ENCODE measurements around the gene CYP46A1. TPM values are rescaled to one million over a fixed set of nuclear protein-coding genes. Genes with fewer than 3 reads are reported as not detected.

CYP46A1 gene
- total and polyA plus RNA-seq, 2 experiments from 2014 or later = 0.47 to 1.7 TPM

DNA sequence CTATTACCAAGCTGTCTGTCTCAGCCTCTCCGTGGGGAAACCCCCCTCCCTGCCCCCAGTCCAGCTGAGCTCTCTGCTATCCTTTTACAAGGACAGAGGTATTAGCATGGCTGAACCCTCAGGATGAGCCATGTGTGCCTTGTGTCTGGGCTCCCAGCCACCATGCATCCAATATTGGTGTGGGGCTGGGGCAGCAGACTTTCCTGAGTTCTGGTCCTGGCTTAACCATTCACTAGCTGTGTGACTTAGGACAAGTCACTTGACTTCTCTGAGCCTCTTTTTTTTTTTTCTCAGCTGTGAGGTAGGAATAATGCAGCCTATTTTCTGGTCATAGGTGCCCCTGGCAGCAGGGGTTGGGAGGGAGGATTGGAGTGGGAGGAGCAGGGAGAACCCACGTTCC lies 17.1 kb upstream of the CYP46A1 start:
- H3K9me2 ChIP-seq (replicated peaks; ENCODE audit: insufficient read depth) = no peaks in the 10 kb centered on the region
- no peak overlapping the region for H3K4me3 ChIP-seq
- no peak for DNase-seq (ENCODE audit: low spot score)
- no peak overlapping the region for H3K4me2 ChIP-seq
- no peaks in the 10 kb centered on the region for H3K36me3 ChIP-seq (replicated peaks; ENCODE audit: insufficient read depth, low read depth)
- H3K9me3 ChIP-seq (ENCODE audit: low read depth) = no peaks in the 10 kb centered on the region
- H3K27me3 ChIP-seq = no peaks in the 10 kb centered on the region
- H3K27ac ChIP-seq = no peak overlapping the region
- H4K20me1 ChIP-seq (ENCODE audit: insufficient read depth, poor library complexity, severe bottlenecking) = no peaks in the 10 kb centered on the region
- WGBS (ENCODE audit: low lambda C conversion rate, missing lambda C conversion rate) = 71% methylated on average over 2 of the region's 2 CpGs
- no peak for TF ChIP-seq EZH2phosphoT487 (IDR thresholded peaks at IDR 0.05; ENCODE audit: low read depth, severe bottlenecking, unreplicated experiment)
- TF ChIP-seq, protein P1, sequence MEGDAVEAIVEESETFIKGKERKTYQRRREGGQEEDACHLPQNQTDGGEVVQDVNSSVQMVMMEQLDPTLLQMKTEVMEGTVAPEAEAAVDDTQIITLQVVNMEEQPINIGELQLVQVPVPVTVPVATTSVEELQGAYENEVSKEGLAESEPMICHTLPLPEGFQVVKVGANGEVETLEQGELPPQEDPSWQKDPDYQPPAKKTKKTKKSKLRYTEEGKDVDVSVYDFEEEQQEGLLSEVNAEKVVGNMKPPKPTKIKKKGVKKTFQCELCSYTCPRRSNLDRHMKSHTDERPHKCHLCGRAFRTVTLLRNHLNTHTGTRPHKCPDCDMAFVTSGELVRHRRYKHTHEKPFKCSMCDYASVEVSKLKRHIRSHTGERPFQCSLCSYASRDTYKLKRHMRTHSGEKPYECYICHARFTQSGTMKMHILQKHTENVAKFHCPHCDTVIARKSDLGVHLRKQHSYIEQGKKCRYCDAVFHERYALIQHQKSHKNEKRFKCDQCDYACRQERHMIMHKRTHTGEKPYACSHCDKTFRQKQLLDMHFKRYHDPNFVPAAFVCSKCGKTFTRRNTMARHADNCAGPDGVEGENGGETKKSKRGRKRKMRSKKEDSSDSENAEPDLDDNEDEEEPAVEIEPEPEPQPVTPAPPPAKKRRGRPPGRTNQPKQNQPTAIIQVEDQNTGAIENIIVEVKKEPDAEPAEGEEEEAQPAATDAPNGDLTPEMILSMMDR (IDR thresholded peaks at IDR 0.05; ENCODE audit: poor library complexity) = no peak
- TF ChIP-seq EZH2 (IDR thresholded peaks at IDR 0.05; ENCODE audit: borderline replicate concordance) = no peak
- H3K4me1 ChIP-seq (ENCODE audit: insufficient read depth) = peaks cover 24% of the 10 kb centered on the region
- H3K79me2 ChIP-seq = no peaks in the 10 kb centered on the region
- no peak overlapping the region for H2AFZ ChIP-seq

DNA sequence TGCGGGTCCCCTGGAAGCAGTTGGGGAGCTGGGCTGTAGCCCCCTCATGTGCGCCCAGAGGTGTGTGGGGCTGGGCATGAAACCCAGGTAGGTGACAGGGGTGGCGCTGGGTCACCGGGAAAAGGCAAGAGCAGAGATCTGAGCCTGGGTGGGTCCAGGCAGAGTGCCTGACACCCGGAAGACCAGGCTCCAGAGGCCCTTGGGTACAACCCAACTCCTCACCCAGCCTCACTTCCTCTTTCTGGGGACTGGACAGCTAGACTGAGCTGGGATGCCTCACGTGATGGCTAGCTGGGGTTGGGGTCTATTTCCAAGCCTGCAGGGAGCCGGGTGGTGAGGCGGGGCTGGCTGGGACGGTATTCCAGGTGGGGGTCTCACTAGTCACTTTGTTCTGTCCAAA lies 16.3 kb upstream of the CYP46A1 start:
- DNase-seq (ENCODE audit: low spot score) = no peak
- H3K4me3 ChIP-seq = no peak overlapping the region
- no peaks in the 10 kb centered on the region for H3K9me2 ChIP-seq (replicated peaks; ENCODE audit: insufficient read depth)
- no peak for TF ChIP-seq EZH2phosphoT487 (IDR thresholded peaks at IDR 0.05; ENCODE audit: low read depth, severe bottlenecking, unreplicated experiment)
- TF ChIP-seq EZH2 (IDR thresholded peaks at IDR 0.05; ENCODE audit: borderline replicate concordance) = no peak
- TF ChIP-seq, protein P1 (IDR thresholded peaks at IDR 0.05; ENCODE audit: poor library complexity) = no peak
- WGBS (ENCODE audit: low lambda C conversion rate, missing lambda C conversion rate) = 96% methylated on average over 9 of the region's 9 CpGs
- no peak overlapping the region for H3K27ac ChIP-seq
- H3K9me3 ChIP-seq (ENCODE audit: low read depth) = no peaks in the 10 kb centered on the region
- H3K27me3 ChIP-seq = no peaks in the 10 kb centered on the region
- no peaks in the 10 kb centered on the region for H4K20me1 ChIP-seq (ENCODE audit: insufficient read depth, poor library complexity, severe bottlenecking)
- H2AFZ ChIP-seq = no peak overlapping the region
- no peaks in the 10 kb centered on the region for H3K36me3 ChIP-seq (replicated peaks; ENCODE audit: insufficient read depth, low read depth)
- H3K79me2 ChIP-seq = no peaks in the 10 kb centered on the region
- no peak overlapping the region for H3K4me2 ChIP-seq
- peaks cover 28% of the 10 kb centered on the region for H3K4me1 ChIP-seq (ENCODE audit: insufficient read depth)

DNA sequence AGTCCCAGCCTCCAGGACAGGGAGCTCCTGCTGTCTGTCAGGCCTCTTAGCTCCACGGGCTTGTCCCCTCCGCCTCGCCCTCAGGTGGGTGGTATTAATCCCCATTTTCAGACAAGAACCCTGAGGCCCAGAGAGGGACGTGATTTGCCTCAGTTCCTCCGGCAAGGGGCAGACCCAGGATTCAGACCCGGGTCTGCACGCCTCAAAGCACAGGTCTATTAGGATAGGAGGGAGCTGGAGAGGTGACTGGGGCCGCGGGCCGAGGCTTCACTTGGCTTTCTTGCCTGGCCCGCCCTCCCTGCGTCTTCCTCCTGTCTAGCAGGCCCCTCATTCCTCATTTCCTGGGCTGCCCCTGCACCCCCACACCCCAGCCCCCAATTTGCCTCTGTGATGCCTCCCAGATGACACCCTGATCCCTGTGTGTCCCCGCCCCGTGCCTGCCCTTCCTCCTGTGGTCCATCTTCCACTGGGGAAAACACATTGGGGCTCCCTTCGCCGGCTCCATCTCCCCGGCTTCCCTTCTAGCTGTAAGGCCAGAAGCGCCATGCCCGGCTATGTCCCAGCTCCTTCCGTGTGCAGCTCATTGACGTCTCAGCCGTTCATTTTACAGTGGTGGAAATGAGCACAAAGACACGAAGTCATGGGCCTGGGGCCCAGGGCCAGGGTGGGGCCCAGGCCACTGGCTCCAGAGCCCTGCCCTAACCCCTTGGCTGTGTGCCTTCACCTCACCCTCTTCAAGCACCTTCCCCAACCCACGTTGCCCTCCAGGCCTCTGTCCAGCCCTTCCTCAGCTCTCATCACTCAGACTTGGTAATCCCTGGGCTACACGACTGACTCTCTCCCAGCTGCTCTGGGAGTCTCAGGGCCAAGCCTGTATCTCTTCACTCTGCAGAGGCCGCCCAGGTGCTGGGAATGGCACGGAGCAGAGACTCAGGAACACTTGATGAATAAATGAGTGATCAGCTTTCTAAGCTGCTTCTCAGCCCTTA lies 15.5 kb upstream of the CYP46A1 start:
- Histone ChIP-seq H3K27me3 (no peaks in the 10 kb centered on the region), H3K9me2 (replicated peaks; ENCODE audit: insufficient read depth) (no peaks in the 10 kb centered on the region), H3K9me3 (ENCODE audit: low read depth) (no peaks in the 10 kb centered on the region), H3K79me2 (no peaks in the 10 kb centered on the region), H3K27ac (no peak overlapping the region), H3K4me2 (no peak overlapping the region), H3K4me3 (no peak overlapping the region), H3K36me3 (replicated peaks; ENCODE audit: insufficient read depth, low read depth) (no peaks in the 10 kb centered on the region), H2AFZ (no peak overlapping the region), H3K4me1 (ENCODE audit: insufficient read depth) (peaks cover 27% of the 10 kb centered on the region), H4K20me1 (ENCODE audit: insufficient read depth, poor library complexity, severe bottlenecking) (no peaks in the 10 kb centered on the region)
- TF ChIP-seq, protein P1 (IDR thresholded peaks at IDR 0.05; ENCODE audit: poor library complexity) = no peak
- TF ChIP-seq EZH2 (IDR thresholded peaks at IDR 0.05; ENCODE audit: borderline replicate concordance) (no peak), EZH2phosphoT487 (IDR thresholded peaks at IDR 0.05; ENCODE audit: low read depth, severe bottlenecking, unreplicated experiment) (no peak)
- no peak for DNase-seq (ENCODE audit: low spot score)
- 87% methylated on average over 24 of the region's 27 CpGs for WGBS (ENCODE audit: low lambda C conversion rate, missing lambda C conversion rate)

All from hepatocyte (in vitro differentiated cells).